K562 (cell line): ENCODE results near the gene MEIS2. TPM values are rescaled to one million over a fixed set of nuclear protein-coding genes. Genes with fewer than 3 reads are reported as not detected.

Source experiments
- ATAC-seq: fragments of 200-7000 bp; cut with Tn5 transposase; 3 replicates; pipeline ENCODE4 v1.9.1; 2020; ENCODE audit warnings: moderate library complexity
- BruUV-seq: library from RNA; stranded (reverse); fragments of 400-500 nt; replicated peaks from 2 replicates; lab custom pipeline; 2021; lab: Mats Ljungman, UMichigan
- CTCF ChIA-PET: fragments of 300-600 bp; formaldehyde crosslinking; extraction: SDS; loops from one replicate; lab custom pipeline; 2021; ENCODE audit warnings: low intra/inter-chr PET ratio; lab: Yijun Ruan, JAX
- POLR2A ChIA-PET: fragments of 300-600, 350-650 bp; sonication (Branson Sonifier 250); formaldehyde crosslinking; extraction: SDS; loops from one replicate; lab custom pipeline; 2021; ENCODE audit warnings: antibody characterized with exemption, inconsistent platforms; lab: Yijun Ruan, JAX
- DNase-seq, 4 experiments: peaks; one replicate each; pipeline versions ENCODE4 v3.0.0 to v3.0.0-alpha.2; 2011 to 2018; ENCODE audit warnings: low spot score in 3 of 4, mixed read lengths in 3 of 4; ENCODE audit errors: extremely low read depth in 1 of 4
- FAIRE-seq: peaks from 2 replicates; lab custom pipeline; 2011; peaks lifted over from hg19 to GRCh38; lab: Jason Lieb, UNC
- H2AFZ ChIP-seq: 2 replicates; pipeline ENCODE4 v1.6.0; 2011; ENCODE audit warnings: low read depth, low read length, control low read depth, inconsistent platforms
- H3K27ac ChIP-seq: fragments of 200-600 bp; 3 replicates; pipeline ENCODE4 v1.8.0; 2011; ENCODE audit warnings: low read depth, mild to moderate bottlenecking, control low read depth, inconsistent platforms, low read length, moderate library complexity, mixed read lengths; ENCODE audit errors: extremely low read depth
- H3K27me3 ChIP-seq, 2 experiments: fragments of 300-600 bp in 1 of 2; 2 replicates in 1 of 2; 3 replicates in 1 of 2; pipeline versions ENCODE4 v1.6.0 to v1.8.0; 2011; ENCODE audit warnings: inconsistent platforms in 2 of 2, low read length in 2 of 2, mild to moderate bottlenecking in 1 of 2, mixed read lengths in 1 of 2, moderate library complexity in 1 of 2; ENCODE audit not compliant: control insufficient read depth in 2 of 2, insufficient read depth in 2 of 2
- H3K36me3 ChIP-seq: fragments of 300-600 bp; 3 replicates; pipeline ENCODE4 v1.8.0; 2011; ENCODE audit warnings: mild to moderate bottlenecking, low read length, inconsistent platforms; ENCODE audit not compliant: control insufficient read depth, insufficient read depth
- H3K4me1 ChIP-seq, 2 experiments: fragments of 200-600 bp in 1 of 2; replicated peaks in 1 of 2; 2 replicates in 1 of 2; 3 replicates in 1 of 2; pipeline versions ENCODE4 v1.5.1 to v1.8.0; 2011; ENCODE audit warnings: inconsistent platforms in 2 of 2, low read length in 2 of 2, mild to moderate bottlenecking in 1 of 2, mixed read lengths in 1 of 2, moderate library complexity in 1 of 2; ENCODE audit not compliant: control insufficient read depth in 2 of 2, insufficient read depth in 2 of 2
- H3K4me2 ChIP-seq: 2 replicates; pipeline ENCODE4 v1.6.1; 2011; ENCODE audit warnings: low read length, control low read depth, inconsistent platforms, mixed read lengths; ENCODE audit not compliant: insufficient read depth
- H3K4me3 ChIP-seq: fragments of 200-600 bp; sonication (generic), shearing (Covaris generic); 2 replicates; pipeline ENCODE4 v1.5.1; 2016; ENCODE audit warnings: control low read depth, inconsistent platforms
- H3K79me2 ChIP-seq: fragments of 200-600 bp; 3 replicates; pipeline ENCODE4 v1.8.0; 2011; ENCODE audit warnings: low read length, inconsistent platforms; ENCODE audit not compliant: control insufficient read depth, insufficient read depth
- H3K9ac ChIP-seq, 2 experiments: 2 replicates each; pipeline versions ENCODE4 v1.6.0 to v1.6.1; 2011; ENCODE audit warnings: low read depth in 2 of 2, low read length in 2 of 2, control low read depth in 1 of 2, inconsistent platforms in 1 of 2, mild to moderate bottlenecking in 1 of 2, mixed read lengths in 1 of 2; ENCODE audit not compliant: insufficient read depth in 1 of 2
- H3K9me1 ChIP-seq: one replicate; pipeline ENCODE4 v1.6.0; 2011; ENCODE audit warnings: inconsistent platforms, mild to moderate bottlenecking, low read length, moderate library complexity; ENCODE audit not compliant: control insufficient read depth, insufficient read depth
- H3K9me3 ChIP-seq: replicated peaks from 2 replicates; pipeline ENCODE4 v1.5.1; 2011; ENCODE audit warnings: low read depth, low read length, inconsistent platforms; ENCODE audit not compliant: control insufficient read depth, insufficient read depth
- H4K20me1 ChIP-seq: replicated peaks from 2 replicates; pipeline ENCODE4 v1.6.1; 2011; ENCODE audit warnings: low read length, inconsistent platforms, mixed read lengths; ENCODE audit not compliant: control insufficient read depth, insufficient read depth
- CREB1 ChIP-seq, 2 experiments: sonication (generic) in 1 of 2; formaldehyde crosslinking in 1 of 2; IDR thresholded peaks; 2 replicates each; pipeline versions ENCODE4 v1.6.1 to v1.8.0; 2012 to 2022; ENCODE audit warnings: inconsistent platforms in 1 of 2, mild to moderate bottlenecking in 1 of 2, missing genetic modification reagents in 1 of 2, moderate library complexity in 1 of 2
- FOS ChIP-seq: IDR thresholded peaks from 3 replicates; pipeline ENCODE4 v1.6.1; 2011; ENCODE audit not compliant: insufficient read length; ENCODE audit errors: extremely low read depth
- HIVEP1 ChIP-seq: fragments of 250-450 bp; sonication (Bioruptor Pico); IDR thresholded peaks from 2 replicates; pipeline ENCODE4 v1.4.0; 2020; ENCODE audit warnings: mild to moderate bottlenecking
- MYC ChIP-seq, 2 experiments: fragments of 250-450 bp in 1 of 2; sonication (Bioruptor Pico) in 1 of 2; IDR thresholded peaks; 2 replicates each; pipeline versions ENCODE4 v1.5.1 to v1.6.1; 2012 to 2021; ENCODE audit warnings: low read depth in 2 of 2, borderline replicate concordance in 1 of 2, improper control_type of control experiment in 1 of 2, low read length in 1 of 2, mild to moderate bottlenecking in 1 of 2, moderate library complexity in 1 of 2
- RFX1 ChIP-seq: fragments of 450-650 bp; IDR thresholded peaks from 2 replicates; pipeline ENCODE4 v1.6.1; 2016; ENCODE audit warnings: mild to moderate bottlenecking, moderate library complexity
- SPI1 ChIP-seq: IDR thresholded peaks from 2 replicates; pipeline ENCODE4 v1.6.1; 2011; ENCODE audit warnings: low read depth, low read length, control low read depth, borderline replicate concordance
- SREBF2 ChIP-seq: sonication (generic); formaldehyde crosslinking; IDR thresholded peaks from 2 replicates; pipeline ENCODE4 v1.4.0; 2020; ENCODE audit warnings: mild to moderate bottlenecking, missing genetic modification reagents
- TAL1 ChIP-seq: fragments of 450-650 bp; IDR thresholded peaks from 2 replicates; pipeline ENCODE4 v1.6.1; 2016; ENCODE audit warnings: mild to moderate bottlenecking
- ZKSCAN3 ChIP-seq: fragments of 250-450 bp; sonication (Bioruptor Pico); IDR thresholded peaks from 2 replicates; pipeline ENCODE4 v1.4.0; 2020
- ZNF431 ChIP-seq: sonication (generic); formaldehyde crosslinking; IDR thresholded peaks from 2 replicates; pipeline ENCODE4 v1.8.0; 2022; ENCODE audit warnings: mild to moderate bottlenecking, missing genetic modification reagents
- ZNF551 ChIP-seq: fragments of 250-450 bp; sonication (Bioruptor Pico); IDR thresholded peaks from 2 replicates; pipeline ENCODE4 v1.5.0; 2021; ENCODE audit warnings: mild to moderate bottlenecking, moderate library complexity
- ZNF76 ChIP-seq: fragments of 250-450 bp; sonication (Bioruptor Pico); IDR thresholded peaks from 2 replicates; pipeline ENCODE4 v1.4.0; 2020; ENCODE audit warnings: mild to moderate bottlenecking, moderate library complexity, borderline replicate concordance
- WGBS: fragments of 100-300 bp; shearing (Covaris generic); methylation state at CpG from one replicate; pipeline ENCODE4 v1.1.6; 2016; ENCODE audit warnings: low coverage, mixed read lengths; ENCODE audit not compliant: insufficient coverage; ENCODE audit errors: missing lambda C conversion rate; 5-methylcytosine and 5-hydroxymethylcytosine counted together
- in situ Hi-C: fragments of 300-500 bp; cut with MboI; formaldehyde crosslinking; loops from 4 replicates; pipeline ENCODE4 v1.15.0; 2018; ENCODE audit warnings: inconsistent platforms, mixed read lengths
- intact Hi-C: fragments of 100-400 bp; cut with micrococcal nuclease; formaldehyde crosslinking; loops from 2 replicates; pipeline ENCODE4 v1.14.2; 2022
- polyA plus RNA-seq, 8 experiments: library from polyadenylated mRNA; depleted of rRNA in 4 of 8; stranded (reverse) in 5 of 8; unstranded in 3 of 8; fragments of >200 nt; fragmentation: Nextera tagmentation in 2 of 8; fragmentation: Illumina TruSeq in 1 of 8; extraction: Ambion mirVana in 2 of 8; extraction: Trizol in 1 of 8; gene quantifications; 2 replicates each; pipeline versions ENCODE4 v1.2.1 to v1.2.3, GENCODE V29; 2011 to 2014; ENCODE audit warnings: inconsistent platforms in 1 of 8, missing spikeins in 1 of 8
- total RNA-seq, 7 experiments: library from RNA; depleted of rRNA in 6 of 7; stranded (reverse); fragments of >200 nt in 6 of 7; fragmentation: Illumina TruSeq in 2 of 7; extraction: Trizol in 2 of 7; gene quantifications; 2 replicates each; pipeline versions ENCODE4 v1.2.1 to v1.2.3, GENCODE V29; 2011 to 2021; ENCODE audit warnings: low replicate concordance in 1 of 7
- TF ChIP-seq, protein P1 (sequence below): fragments of 450-650 bp; IDR thresholded peaks from 2 replicates; pipeline ENCODE4 v1.6.1; 2016; ENCODE audit warnings: antibody characterized with exemption
- TF ChIP-seq, protein P2 (sequence below), 3 experiments: fragments of 200-800 bp in 1 of 3; fragments of 250-450 bp in 1 of 3; fragments of 450-650 bp in 1 of 3; sonication (Bioruptor Pico) in 1 of 3; sonication (Bioruptor generic) in 1 of 3; formaldehyde crosslinking in 1 of 3; IDR thresholded peaks; 2 replicates each; pipeline versions ENCODE4 v1.6.1 to v1.8.0; 2016 to 2022; ENCODE audit warnings: mild to moderate bottlenecking in 2 of 3, missing genetic modification characterization in 2 of 3, missing compliant biosample characterization in 1 of 3, moderate library complexity in 1 of 3

MEIS2 gene
- total and polyA plus RNA-seq, 9 of the 15 experiments (the other 6 are each of a cell fraction or from before 2014, with no cell fraction given), result 7.5 to 64.2 (median 22.3) TPM

DNA sequence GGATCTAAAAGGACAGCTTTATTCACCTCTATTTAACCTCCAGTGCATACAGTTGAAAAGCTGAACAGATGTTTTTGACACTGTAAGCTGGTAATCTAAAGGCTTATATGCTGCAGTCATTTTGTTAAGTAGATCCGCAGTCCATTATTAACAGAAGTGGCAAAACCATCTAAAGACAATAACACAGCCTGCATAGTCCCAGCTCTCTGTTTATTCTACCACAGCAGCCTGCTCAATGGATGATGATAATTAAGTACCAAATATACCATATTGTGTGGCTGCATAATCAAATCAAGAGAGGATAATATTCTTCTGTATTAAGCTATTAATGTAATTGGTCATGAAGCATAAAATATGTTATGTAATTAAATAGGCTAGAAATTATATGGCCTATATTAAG is 207.1 kb downstream of the MEIS2 start:
- TF ChIP-seq ZNF551 (CRISPR knock-in tag), result no peak
- no peak for TF ChIP-seq ZNF431 (CRISPR knock-in tag)
- no peak for TF ChIP-seq TAL1
- no peak for TF ChIP-seq SPI1
- TF ChIP-seq SREBF2 (CRISPR knock-in tag), result no peak
- TF ChIP-seq ZNF76 (CRISPR knock-in tag), result no peak
- TF ChIP-seq, protein P1, sequence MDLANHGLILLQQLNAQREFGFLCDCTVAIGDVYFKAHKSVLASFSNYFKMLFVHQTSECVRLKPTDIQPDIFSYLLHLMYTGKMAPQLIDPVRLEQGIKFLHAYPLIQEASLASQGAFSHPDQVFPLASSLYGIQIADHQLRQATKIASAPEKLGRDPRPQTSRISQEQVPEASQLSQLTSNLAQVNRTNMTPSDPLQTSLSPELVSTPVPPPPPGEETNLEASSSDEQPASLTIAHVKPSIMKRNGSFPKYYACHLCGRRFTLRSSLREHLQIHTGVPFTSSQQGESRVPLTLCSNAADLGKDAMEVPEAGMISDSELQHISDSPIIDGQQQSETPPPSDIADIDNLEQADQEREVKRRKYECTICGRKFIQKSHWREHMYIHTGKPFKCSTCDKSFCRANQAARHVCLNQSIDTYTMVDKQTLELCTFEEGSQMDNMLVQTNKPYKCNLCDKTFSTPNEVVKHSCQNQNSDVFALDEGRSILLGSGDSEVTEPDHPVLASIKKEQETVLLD, result no peak
- TF ChIP-seq RFX1, result no peak
- no peak for TF ChIP-seq ZKSCAN3
- no peak for TF ChIP-seq HIVEP1 (CRISPR knock-in tag)
- TF ChIP-seq, protein P2, sequence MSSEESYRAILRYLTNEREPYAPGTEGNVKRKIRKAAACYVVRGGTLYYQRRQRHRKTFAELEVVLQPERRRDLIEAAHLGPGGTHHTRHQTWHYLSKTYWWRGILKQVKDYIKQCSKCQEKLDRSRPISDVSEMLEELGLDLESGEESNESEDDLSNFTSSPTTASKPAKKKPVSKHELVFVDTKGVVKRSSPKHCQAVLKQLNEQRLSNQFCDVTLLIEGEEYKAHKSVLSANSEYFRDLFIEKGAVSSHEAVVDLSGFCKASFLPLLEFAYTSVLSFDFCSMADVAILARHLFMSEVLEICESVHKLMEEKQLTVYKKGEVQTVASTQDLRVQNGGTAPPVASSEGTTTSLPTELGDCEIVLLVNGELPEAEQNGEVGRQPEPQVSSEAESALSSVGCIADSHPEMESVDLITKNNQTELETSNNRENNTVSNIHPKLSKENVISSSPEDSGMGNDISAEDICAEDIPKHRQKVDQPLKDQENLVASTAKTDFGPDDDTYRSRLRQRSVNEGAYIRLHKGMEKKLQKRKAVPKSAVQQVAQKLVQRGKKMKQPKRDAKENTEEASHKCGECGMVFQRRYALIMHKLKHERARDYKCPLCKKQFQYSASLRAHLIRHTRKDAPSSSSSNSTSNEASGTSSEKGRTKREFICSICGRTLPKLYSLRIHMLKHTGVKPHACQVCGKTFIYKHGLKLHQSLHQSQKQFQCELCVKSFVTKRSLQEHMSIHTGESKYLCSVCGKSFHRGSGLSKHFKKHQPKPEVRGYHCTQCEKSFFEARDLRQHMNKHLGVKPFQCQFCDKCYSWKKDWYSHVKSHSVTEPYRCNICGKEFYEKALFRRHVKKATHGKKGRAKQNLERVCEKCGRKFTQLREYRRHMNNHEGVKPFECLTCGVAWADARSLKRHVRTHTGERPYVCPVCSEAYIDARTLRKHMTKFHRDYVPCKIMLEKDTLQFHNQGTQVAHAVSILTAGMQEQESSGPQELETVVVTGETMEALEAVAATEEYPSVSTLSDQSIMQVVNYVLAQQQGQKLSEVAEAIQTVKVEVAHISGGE (CRISPR knock-in tag; IDR thresholded peaks at IDR 0.05), result no peak
- no peak for TF ChIP-seq MYC (IDR thresholded peaks at IDR 0.05; ENCODE audit: low read depth, low read length)
- no peak for TF ChIP-seq MYC (CRISPR knock-in tag; IDR thresholded peaks at IDR 0.05; ENCODE audit: borderline replicate concordance, low read depth)
- no peak for TF ChIP-seq FOS
- TF ChIP-seq CREB1 (IDR thresholded peaks at IDR 0.05), result no peak
- no peak for TF ChIP-seq CREB1 (CRISPR knock-in tag; IDR thresholded peaks at IDR 0.05)
- Histone ChIP-seq H2AFZ (no peak overlapping the region), H3K36me3 (peaks cover 50% of the 10 kb centered on the region; the same call in 2 of the 3 replicates), H3K4me1 (peaks cover 11 to 13% of the 10 kb centered on the region in 2 experiments; a peak in 4 of 5 replicates), H3K4me3 (no peak overlapping the region), H3K9me3 (no peaks in the 10 kb centered on the region), H3K9ac (no peak overlapping the region), H4K20me1 (no peaks in the 10 kb centered on the region), H3K27ac (no peak overlapping the region), H3K9me1 (no peaks in the 10 kb centered on the region), H3K4me2 (no peak overlapping the region), H3K27me3 (no peaks in the 10 kb centered on the region), H3K79me2 (no peaks in the 10 kb centered on the region)
- DNase-seq, result no peak
- no TSS peak for BruUV-seq
- WGBS, result 90% methylated on average over 1 of the region's 1 CpG
- POLR2A ChIA-PET, result no interaction called here
- CTCF ChIA-PET, result interaction anchor here (0.6 kb wide), 1 partner anchor 64 kb away, joined by 3 read pairs; no protein-coding TSS in a partner anchor
- no peak for FAIRE-seq
- in situ Hi-C loops (loop anchor here (25.0 kb wide), 1 partner anchor 994 kb away; no protein-coding TSS in a partner anchor), intact Hi-C loops (no loop called here)
- no peak for ATAC-seq
